Neuronal stem cell (in vitro differentiated cells): ENCODE data around the gene MED4. TPM values are rescaled to one million over a fixed set of nuclear protein-coding genes. Genes with fewer than 3 reads are reported as not detected.
A peak's percentile ranks its signal among the peaks of the same experiment; 100 is the strongest.

Experiments
- DNase-seq: peaks from one replicate; pipeline ENCODE4 v3.0.0-alpha.2; 2013; ENCODE audit warnings: low spot score
- H2AFZ ChIP-seq: one replicate; pipeline ENCODE4 v1.6.1; 2013; ENCODE audit warnings: mild to moderate bottlenecking, low read length, inconsistent platforms
- H2AK5ac ChIP-seq: 2 replicates; pipeline ENCODE4 v1.6.1; 2013; ENCODE audit warnings: low read depth, mild to moderate bottlenecking, inconsistent platforms, low read length, moderate library complexity, mixed read lengths
- H2BK120ac ChIP-seq: 2 replicates; pipeline ENCODE4 v1.6.1; 2013; ENCODE audit warnings: low read depth, mild to moderate bottlenecking, inconsistent platforms, low read length, moderate library complexity, mixed read lengths
- H2BK12ac ChIP-seq: one replicate; pipeline ENCODE4 v1.6.1; 2013; ENCODE audit warnings: low read length, inconsistent platforms
- H2BK15ac ChIP-seq: 2 replicates; pipeline ENCODE4 v1.6.1; 2013; ENCODE audit warnings: mild to moderate bottlenecking, low read length, inconsistent platforms, mixed read lengths
- H2BK5ac ChIP-seq: one replicate; pipeline ENCODE4 v1.6.1; 2013; ENCODE audit warnings: inconsistent platforms, mild to moderate bottlenecking, low read length, moderate library complexity
- H3K14ac ChIP-seq: one replicate; pipeline ENCODE4 v1.6.1; 2013; ENCODE audit warnings: low read length, inconsistent platforms
- H3K18ac ChIP-seq: 2 replicates; pipeline ENCODE4 v1.6.1; 2013; ENCODE audit warnings: low read length, inconsistent platforms
- H3K23ac ChIP-seq: 2 replicates; pipeline ENCODE4 v1.6.1; 2013; ENCODE audit warnings: low read depth, mild to moderate bottlenecking, mixed read lengths, low read length, inconsistent platforms; ENCODE audit not compliant: poor library complexity
- H3K27ac ChIP-seq: replicated peaks from 3 replicates; pipeline ENCODE4 v1.5.1; 2013; ENCODE audit warnings: low read length, inconsistent platforms
- H3K27me3 ChIP-seq, 3 experiments: 2 replicates each; pipeline ENCODE4 v1.6.1; 2013; ENCODE audit warnings: low read length in 3 of 3, mild to moderate bottlenecking in 2 of 3, inconsistent platforms in 1 of 3, low read depth in 1 of 3, mixed read lengths in 1 of 3, moderate library complexity in 1 of 3; ENCODE audit not compliant: control insufficient read depth in 3 of 3, insufficient read depth in 3 of 3
- H3K36me3 ChIP-seq, 2 donors: replicated peaks in 1 of 2; 2 replicates each; pipeline ENCODE4 v1.6.1; 2013; ENCODE audit warnings: low read length in 2 of 2; ENCODE audit not compliant: control insufficient read depth in 2 of 2, insufficient read depth in 2 of 2
- H3K4ac ChIP-seq: 2 replicates; pipeline ENCODE4 v1.6.1; 2013; ENCODE audit warnings: inconsistent platforms, mild to moderate bottlenecking, low read length, moderate library complexity
- H3K4me1 ChIP-seq, 2 donors: 1 replicate in 1 of 2; 2 replicates in 1 of 2; pipeline ENCODE4 v1.6.1; 2013; ENCODE audit warnings: low read length in 2 of 2, low read depth in 1 of 2; ENCODE audit not compliant: control insufficient read depth in 2 of 2, insufficient read depth in 1 of 2
- H3K4me2 ChIP-seq: one replicate; pipeline ENCODE4 v1.6.1; 2013; ENCODE audit warnings: mild to moderate bottlenecking, low read length, inconsistent platforms; ENCODE audit not compliant: insufficient read depth, poor library complexity, severe bottlenecking
- H3K4me3 ChIP-seq, 2 donors: 2 replicates each; pipeline ENCODE4 v1.5.1; 2013; ENCODE audit warnings: low read length in 2 of 2, mild to moderate bottlenecking in 2 of 2, inconsistent platforms in 1 of 2, moderate library complexity in 1 of 2
- H3K79me1 ChIP-seq: one replicate; pipeline ENCODE4 v1.6.1; 2013; ENCODE audit warnings: low read depth, mild to moderate bottlenecking, inconsistent platforms, low read length, moderate library complexity
- H3K9ac ChIP-seq: one replicate; pipeline ENCODE4 v1.6.1; 2013; ENCODE audit warnings: mild to moderate bottlenecking, low read depth, low read length, inconsistent platforms; ENCODE audit not compliant: poor library complexity
- H3K9me3 ChIP-seq, 2 donors: replicated peaks in 1 of 2; 2 replicates each; pipeline versions ENCODE3 to v1.6.1; 2013; ENCODE audit warnings: low read length in 2 of 2, mild to moderate bottlenecking in 2 of 2, inconsistent platforms in 1 of 2, low read depth in 1 of 2, mixed read lengths in 1 of 2, moderate library complexity in 1 of 2; ENCODE audit not compliant: control insufficient read depth in 2 of 2, insufficient read depth in 1 of 2
- H4K8ac ChIP-seq: one replicate; pipeline ENCODE4 v1.6.1; 2013; ENCODE audit warnings: low read depth, mild to moderate bottlenecking, inconsistent platforms, low read length, moderate library complexity
- H4K91ac ChIP-seq: one replicate; pipeline ENCODE4 v1.6.1; 2013; ENCODE audit warnings: low read length, low read depth, mild to moderate bottlenecking, inconsistent platforms; ENCODE audit not compliant: poor library complexity
- WGBS, 2 donors: extraction: QIAGEN DNeasy Blood & Tissue Kit; methylation state at CpG; one replicate each; pipeline ENCODE4 v1.1.7; 2013; ENCODE audit warnings: missing lambda C conversion rate in 2 of 2, mixed read lengths in 1 of 2; ENCODE audit not compliant: insufficient read length in 2 of 2, insufficient replicate concordance in 1 of 2; ENCODE audit errors: extremely low coverage in 2 of 2; 5-methylcytosine and 5-hydroxymethylcytosine counted together
- polyA plus RNA-seq, 2 experiments: library from polyadenylated mRNA; stranded (reverse); fragments of 200-250 nt; gene quantifications; one replicate each; pipeline ENCODE4 v1.2.3, GENCODE V29; 2013

MED4 gene, protein sequence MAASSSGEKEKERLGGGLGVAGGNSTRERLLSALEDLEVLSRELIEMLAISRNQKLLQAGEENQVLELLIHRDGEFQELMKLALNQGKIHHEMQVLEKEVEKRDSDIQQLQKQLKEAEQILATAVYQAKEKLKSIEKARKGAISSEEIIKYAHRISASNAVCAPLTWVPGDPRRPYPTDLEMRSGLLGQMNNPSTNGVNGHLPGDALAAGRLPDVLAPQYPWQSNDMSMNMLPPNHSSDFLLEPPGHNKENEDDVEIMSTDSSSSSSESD
- 62.6 TPM for polyA plus RNA-seq (2013, experiment 1 of 2)
- 60.4 TPM for polyA plus RNA-seq (2013, experiment 2 of 2)

DNA sequence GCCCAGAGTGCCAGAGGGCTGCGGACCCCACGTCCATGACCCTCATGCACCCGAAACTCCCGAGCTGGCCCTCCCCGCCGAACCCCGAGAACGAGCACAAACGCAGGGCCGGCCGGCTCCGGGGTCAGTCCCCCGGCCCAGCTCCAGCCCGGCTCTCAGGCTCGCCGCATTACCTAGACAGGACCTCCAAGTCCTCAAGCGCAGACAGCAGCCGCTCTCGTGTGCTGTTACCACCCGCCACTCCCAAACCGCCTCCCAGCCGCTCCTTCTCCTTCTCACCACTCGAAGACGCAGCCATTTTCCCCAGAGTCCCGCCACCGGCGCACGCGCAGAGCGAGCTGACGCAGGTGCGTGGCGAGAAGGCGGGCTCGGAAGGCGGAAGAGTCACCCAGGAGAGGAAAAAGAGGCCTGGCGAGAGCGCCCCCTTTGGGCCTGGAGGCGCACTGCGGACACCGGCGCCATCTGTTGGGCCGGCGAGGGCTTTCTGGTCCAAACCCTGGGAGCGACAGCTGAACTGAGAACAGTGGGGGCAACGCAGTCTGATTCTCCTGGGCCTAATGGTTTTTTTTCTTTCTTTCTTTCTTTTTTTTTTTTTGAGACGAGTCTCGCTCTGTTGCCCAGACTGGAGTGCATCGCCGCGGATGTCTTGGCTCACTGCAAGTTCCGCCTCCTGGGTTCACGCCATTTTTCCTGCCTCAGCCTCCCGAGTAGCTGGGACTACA, at the start of gene MED4:
Gene MED4, minus strand, starts transcription at position 324 of the 722 bp plus-strand sequence. Its CDS starts 26 bp downstream, at position 298.
- H3K4me2 ChIP-seq = peak within 1 kb of the TSS; percentile 87
- peak; percentile 94 for DNase-seq
- no CpG with 5 or more reads among the region's 54 CpGs for WGBS, 2 donors
- no peak within 1 kb of the TSS for H4K91ac ChIP-seq
- H3K14ac ChIP-seq = no peak within 1 kb of the TSS
- no peak within 1 kb of the TSS for H2BK12ac ChIP-seq
- peaks cover 0 to 8% of the 10 kb centered on the region in 2 donors for H3K4me1 ChIP-seq
- no peaks in the 10 kb centered on the region for H3K9me3 ChIP-seq
- peaks cover 0 to 8% of the 10 kb centered on the region in 2 donors for H3K36me3 ChIP-seq
- peak within 1 kb of the TSS; percentile 90 to 98 for H3K4me3 ChIP-seq
- no peak within 1 kb of the TSS for H3K27ac ChIP-seq
- H3K23ac ChIP-seq = peak within 1 kb of the TSS; percentile 97
- peak within 1 kb of the TSS; percentile 89 for H2AFZ ChIP-seq
- peak within 1 kb of the TSS; percentile 19 for H2BK15ac ChIP-seq
- no peak within 1 kb of the TSS for H2BK5ac ChIP-seq
- H3K4ac ChIP-seq = peak within 1 kb of the TSS; percentile 7
- H2BK120ac ChIP-seq = no peak within 1 kb of the TSS
- no peaks in the 10 kb centered on the region for H3K27me3 ChIP-seq
- H2AK5ac ChIP-seq = peak within 1 kb of the TSS; percentile 58
- no peak within 1 kb of the TSS for H4K8ac ChIP-seq
- H3K9ac ChIP-seq = peak within 1 kb of the TSS; percentile 95
- H3K18ac ChIP-seq = peak within 1 kb of the TSS; percentile 94
- H3K79me1 ChIP-seq = peaks cover 6% of the 10 kb centered on the region

- H3K27me3 ChIP-seq = no peaks in the 10 kb centered on the region
- H2BK120ac ChIP-seq = no peak overlapping the region
- no peak overlapping the region for H2BK12ac ChIP-seq
- H3K18ac ChIP-seq = no peak overlapping the region
- WGBS, 2 donors = no CpG with 5 or more reads among the region's 7 CpGs
- H3K9ac ChIP-seq = no peak overlapping the region
- H3K4me3 ChIP-seq = no peak overlapping the region
- H2BK15ac ChIP-seq = no peak overlapping the region
- peak overlapping the region; percentile 43 for H3K14ac ChIP-seq
- no peak overlapping the region for H2BK5ac ChIP-seq
- H4K91ac ChIP-seq = no peak overlapping the region
- no peaks in the 10 kb centered on the region for H3K36me3 ChIP-seq
- H3K79me1 ChIP-seq = no peaks in the 10 kb centered on the region
- H4K8ac ChIP-seq = no peak overlapping the region
- H3K9me3 ChIP-seq = peaks cover 0 to 5% of the 10 kb centered on the region in 2 donors
- H3K23ac ChIP-seq = no peak overlapping the region
- H2AK5ac ChIP-seq = no peak overlapping the region
- H3K4me2 ChIP-seq = no peak overlapping the region
- no peak overlapping the region for H3K4ac ChIP-seq
- no peak for DNase-seq
- H3K27ac ChIP-seq = no peak overlapping the region
- no peak overlapping the region for H2AFZ ChIP-seq
- H3K4me1 ChIP-seq = no peaks in the 10 kb centered on the region
Measured at GRCh38 chr13:48144413-48145035, 49.6 kb upstream of the MED4 start.

GRCh38 chr13:48142436-48142835, 47.5 kb upstream of the MED4 start:
- Histone ChIP-seq H3K4me1 (peaks cover 0 to 2% of the 10 kb centered on the region in 2 donors), H2BK12ac (no peak overlapping the region), H3K18ac (no peak overlapping the region), H3K14ac (no peak overlapping the region), H3K9ac (no peak overlapping the region), H2BK5ac (no peak overlapping the region), H3K27me3 (no peaks in the 10 kb centered on the region), H3K27ac (no peak overlapping the region), H3K23ac (no peak overlapping the region), H4K91ac (no peak overlapping the region), H3K79me1 (no peaks in the 10 kb centered on the region), H3K4me2 (no peak overlapping the region), H2BK15ac (no peak overlapping the region), H2AK5ac (no peak overlapping the region), H3K4me3 (no peak overlapping the region), H2BK120ac (no peak overlapping the region), H4K8ac (no peak overlapping the region), H3K9me3 (peaks cover 0 to 5% of the 10 kb centered on the region in 2 donors), H3K4ac (no peak overlapping the region), H2AFZ (no peak overlapping the region), H3K36me3 (no peaks in the 10 kb centered on the region)
- DNase-seq = no peak
- no CpG with 5 or more reads among the region's 3 CpGs for WGBS, 2 donors

DNA sequence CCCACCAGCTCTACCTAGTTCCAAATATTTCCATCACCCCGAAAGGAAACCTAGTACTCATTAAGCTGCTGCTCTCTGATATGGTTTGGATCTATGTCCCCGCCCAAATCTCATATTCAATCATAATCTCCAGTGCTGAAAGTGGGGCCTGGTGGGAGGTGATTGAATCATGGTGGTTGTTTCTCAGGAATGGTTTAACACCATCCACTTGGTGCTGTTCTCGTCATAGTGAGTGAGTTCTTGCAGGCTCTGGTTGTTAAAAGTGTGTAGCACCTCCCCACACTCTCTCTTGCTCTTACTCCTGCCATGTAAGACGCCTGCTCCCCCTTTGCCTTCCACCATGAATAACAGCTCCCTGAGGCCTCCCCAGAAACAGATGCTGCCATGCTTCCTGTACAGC, 43.4 kb upstream of the MED4 start:
- no peak overlapping the region for H2BK5ac ChIP-seq
- H3K27me3 ChIP-seq = no peaks in the 10 kb centered on the region
- H3K79me1 ChIP-seq = no peaks in the 10 kb centered on the region
- no peak overlapping the region for H3K23ac ChIP-seq
- H3K9me3 ChIP-seq = peaks cover 0 to 3% of the 10 kb centered on the region in 2 donors
- no peak overlapping the region for H3K18ac ChIP-seq
- H2BK15ac ChIP-seq = no peak overlapping the region
- no peak overlapping the region for H2BK120ac ChIP-seq
- no peak overlapping the region for H4K8ac ChIP-seq
- H3K9ac ChIP-seq = no peak overlapping the region
- H3K4ac ChIP-seq = no peak overlapping the region
- WGBS, 2 donors = no CpG with 5 or more reads among the region's 4 CpGs
- H3K4me3 ChIP-seq = no peak overlapping the region
- H4K91ac ChIP-seq = no peak overlapping the region
- H3K14ac ChIP-seq = no peak overlapping the region
- H2AK5ac ChIP-seq = no peak overlapping the region
- H3K36me3 ChIP-seq = no peaks in the 10 kb centered on the region
- H3K4me2 ChIP-seq = no peak overlapping the region
- no peak overlapping the region for H3K27ac ChIP-seq
- peaks cover 0 to 2% of the 10 kb centered on the region in 2 donors for H3K4me1 ChIP-seq
- no peak overlapping the region for H2BK12ac ChIP-seq
- DNase-seq = no peak
- no peak overlapping the region for H2AFZ ChIP-seq
